ENCODE data around the gene MTERF4. TPM values are rescaled to one million over a fixed set of nuclear protein-coding genes. Genes with fewer than 3 reads are reported as not detected.

Gene MTERF4
- total and polyA plus RNA-seq, 11 donors: 16.4 to 29.1 (median 23.0) TPM

DNA sequence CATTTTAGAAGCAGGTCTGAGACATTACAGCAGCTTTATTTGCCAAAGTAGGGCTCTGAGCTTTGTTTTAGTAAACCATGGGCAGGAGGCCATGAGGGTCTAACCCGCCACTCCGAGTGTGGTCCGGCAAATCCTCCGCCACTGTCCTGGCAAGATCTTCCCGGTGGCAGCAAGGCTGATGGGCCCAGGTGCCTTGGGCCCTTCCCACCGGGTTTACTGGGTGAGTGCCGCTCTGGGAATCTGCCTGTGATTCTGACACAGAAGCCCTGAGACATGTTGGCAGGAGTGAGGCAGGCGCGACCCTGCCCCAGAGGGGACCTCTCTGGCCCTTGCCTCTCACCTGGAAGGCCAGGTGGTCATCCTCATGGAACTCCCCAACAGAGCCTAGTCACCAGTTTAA lies 29.9 kb downstream of the MTERF4 start:
- TF ChIP-seq POLR2A (IDR thresholded peaks at IDR 0.05): no peak
- TF ChIP-seq, protein P1, sequence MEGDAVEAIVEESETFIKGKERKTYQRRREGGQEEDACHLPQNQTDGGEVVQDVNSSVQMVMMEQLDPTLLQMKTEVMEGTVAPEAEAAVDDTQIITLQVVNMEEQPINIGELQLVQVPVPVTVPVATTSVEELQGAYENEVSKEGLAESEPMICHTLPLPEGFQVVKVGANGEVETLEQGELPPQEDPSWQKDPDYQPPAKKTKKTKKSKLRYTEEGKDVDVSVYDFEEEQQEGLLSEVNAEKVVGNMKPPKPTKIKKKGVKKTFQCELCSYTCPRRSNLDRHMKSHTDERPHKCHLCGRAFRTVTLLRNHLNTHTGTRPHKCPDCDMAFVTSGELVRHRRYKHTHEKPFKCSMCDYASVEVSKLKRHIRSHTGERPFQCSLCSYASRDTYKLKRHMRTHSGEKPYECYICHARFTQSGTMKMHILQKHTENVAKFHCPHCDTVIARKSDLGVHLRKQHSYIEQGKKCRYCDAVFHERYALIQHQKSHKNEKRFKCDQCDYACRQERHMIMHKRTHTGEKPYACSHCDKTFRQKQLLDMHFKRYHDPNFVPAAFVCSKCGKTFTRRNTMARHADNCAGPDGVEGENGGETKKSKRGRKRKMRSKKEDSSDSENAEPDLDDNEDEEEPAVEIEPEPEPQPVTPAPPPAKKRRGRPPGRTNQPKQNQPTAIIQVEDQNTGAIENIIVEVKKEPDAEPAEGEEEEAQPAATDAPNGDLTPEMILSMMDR (IDR thresholded peaks at IDR 0.05): no peak
- 82 to 89% (median 87%) methylated on average over 7 to 9 of the region's 9 CpGs for WGBS, 4 donors
- no peak overlapping the region for H3K27ac ChIP-seq
- H3K27me3 ChIP-seq: no peaks in the 10 kb centered on the region
- H3K9me3 ChIP-seq: no peaks in the 10 kb centered on the region
- no peak overlapping the region for H3K4me3 ChIP-seq
- H3K4me1 ChIP-seq: no peaks in the 10 kb centered on the region
- no peak for ATAC-seq
- intact Hi-C loops (cut with DNase I): loop anchor here in 1 of 10 donors (10.0 kb wide), 1 partner anchor 217 kb away; no protein-coding TSS in a partner anchor
- DNase-seq: peak in 1 of 5 donors; percentile 12
- peaks cover 0 to 79% (median 37%) of the 10 kb centered on the region in 9 donors for H3K36me3 ChIP-seq

DNA sequence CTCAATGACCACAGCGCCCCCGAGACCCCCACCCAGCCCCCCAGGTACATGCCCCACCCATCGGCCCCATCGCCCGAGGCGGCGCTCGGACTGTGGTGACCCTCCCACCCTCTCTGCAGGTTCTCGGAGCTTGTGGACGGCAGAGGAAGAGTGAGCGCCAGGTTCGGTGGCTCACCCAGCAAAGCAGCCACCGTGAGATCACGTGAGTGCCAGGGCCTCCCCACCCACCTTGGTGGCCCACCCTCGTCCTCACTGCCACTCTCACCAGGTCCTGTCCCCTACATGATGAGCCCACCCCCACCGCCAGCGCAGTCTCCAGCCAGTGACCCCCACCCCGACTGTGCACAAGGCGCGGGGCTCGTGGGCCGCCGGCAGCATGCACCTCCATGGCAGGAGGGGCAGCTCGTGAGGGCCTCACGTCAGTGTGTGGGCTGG lies 30.4 kb downstream of the MTERF4 start:
- H3K27ac ChIP-seq: no peak overlapping the region
- H3K4me1 ChIP-seq: no peaks in the 10 kb centered on the region
- no peaks in the 10 kb centered on the region for H3K27me3 ChIP-seq
- peak in 2 of 5 donors; percentile 16 to 54 for DNase-seq
- peaks cover 0 to 83% (median 37%) of the 10 kb centered on the region in 9 donors for H3K36me3 ChIP-seq
- ATAC-seq: no peak
- WGBS, 4 donors: 86 to 94% (median 90%) methylated on average over 12 to 25 of the region's 25 CpGs
- no peaks in the 10 kb centered on the region for H3K9me3 ChIP-seq
- intact Hi-C loops (cut with DNase I): loop anchor here in 1 of 10 donors (10.0 kb wide), 1 partner anchor 217 kb away; no protein-coding TSS in a partner anchor
- H3K4me3 ChIP-seq: no peak overlapping the region
- no peak for TF ChIP-seq POLR2A (IDR thresholded peaks at IDR 0.05)
- TF ChIP-seq, protein P1 (IDR thresholded peaks at IDR 0.05): no peak

GRCh38 chr2:241070811-241071676 lies 31.0 kb downstream of the MTERF4 start:
- DNase-seq (peak in 1 of 5 donors; percentile 11), ATAC-seq (no peak)
- Histone ChIP-seq H3K36me3 (peaks cover 0 to 85% (median 32%) of the 10 kb centered on the region in 9 donors), H3K27me3 (no peaks in the 10 kb centered on the region), H3K4me1 (no peaks in the 10 kb centered on the region), H3K4me3 (no peak overlapping the region), H3K27ac (no peak overlapping the region), H3K9me3 (no peaks in the 10 kb centered on the region)
- intact Hi-C loops (cut with DNase I): loop anchor here in 1 of 10 donors (10.0 kb wide), 1 partner anchor 216 kb away; no protein-coding TSS in a partner anchor
- TF ChIP-seq, protein P1 (IDR thresholded peaks at IDR 0.05): no peak
- TF ChIP-seq POLR2A (IDR thresholded peaks at IDR 0.05): no peak
- 83 to 85% (median 85%) methylated on average over 23 to 31 of the region's 31 CpGs for WGBS, 4 donors

- H3K4me3 ChIP-seq: no peak overlapping the region
- 89 to 93% (median 91%) methylated on average over 11 to 13 of the region's 13 CpGs for WGBS, 4 donors
- H3K27me3 ChIP-seq: no peaks in the 10 kb centered on the region
- ATAC-seq (no peak), DNase-seq (no peak)
- no peak overlapping the region for H3K27ac ChIP-seq
- H3K4me1 ChIP-seq: no peaks in the 10 kb centered on the region
- H3K36me3 ChIP-seq: peaks cover 0 to 83% (median 26%) of the 10 kb centered on the region in 9 donors
- H3K9me3 ChIP-seq: no peaks in the 10 kb centered on the region
- TF ChIP-seq POLR2A (IDR thresholded peaks at IDR 0.05): no peak
- TF ChIP-seq, protein P1 (IDR thresholded peaks at IDR 0.05): no peak
- intact Hi-C loops (cut with DNase I): loop anchor here in 1 of 10 donors (10.0 kb wide), 1 partner anchor 216 kb away; no protein-coding TSS in a partner anchor
Observed at GRCh38 chr2:241070361-241070760, 31.7 kb downstream of the MTERF4 start.
